ENCODE data around the gene TGM2. TPM values are rescaled to one million over a fixed set of nuclear protein-coding genes. Genes with fewer than 3 reads are reported as not detected.

The TGM2 gene
- total RNA-seq, 4 donors from 2014 or later, result 3.7 to 6.2 (median 4.6) TPM

- WGBS, 2 donors, result 53 to 61% methylated on average over 1 of the region's 1 CpG
- intact Hi-C loops (cut with DNase I; ENCODE audit: low total_unique reads), result no loop called here
- no peak for TF ChIP-seq POLR2A (IDR thresholded peaks at IDR 0.05)
- TF ChIP-seq CTCF (IDR thresholded peaks at IDR 0.05), result no peak
- no peak overlapping the region for H3K4me3 ChIP-seq (ENCODE audit: low read depth, poor library complexity, severe bottlenecking)
- peak in 1 of 2 donors; percentile 52 for DNase-seq (ENCODE audit: low spot score in 2 of 2)
Measured at GRCh38 chr20:38208088-38208487, 43.0 kb upstream of the TGM2 start.

DNA sequence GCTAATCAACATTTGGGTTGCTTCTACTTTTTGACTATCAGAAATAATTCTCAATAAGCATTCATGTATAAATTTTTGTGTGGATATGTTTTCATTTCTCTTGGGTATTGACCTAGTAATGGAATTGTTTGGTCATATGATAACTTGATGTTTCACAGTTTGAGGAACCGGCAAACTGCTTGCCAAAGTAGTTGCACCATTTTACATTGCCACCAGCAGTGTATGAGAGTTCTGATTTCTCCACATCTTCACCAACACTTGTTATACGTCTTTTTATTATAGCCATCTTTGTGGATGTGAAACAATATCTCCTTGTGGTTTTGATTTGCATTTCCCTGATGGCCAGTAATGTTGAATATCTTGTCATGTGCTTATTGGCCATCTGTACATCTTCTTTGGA, 42.6 kb upstream of the TGM2 start:
- WGBS, 2 donors, result 71 to 84% methylated on average over 2 of the region's 2 CpGs
- TF ChIP-seq POLR2A (IDR thresholded peaks at IDR 0.05) (no peak), CTCF (IDR thresholded peaks at IDR 0.05) (no peak)
- intact Hi-C loops (cut with DNase I; ENCODE audit: low total_unique reads), result no loop called here
- no peak for DNase-seq (ENCODE audit: low spot score in 2 of 2)
- no peak overlapping the region for H3K4me3 ChIP-seq (ENCODE audit: low read depth, poor library complexity, severe bottlenecking)

GRCh38 chr20:38205001-38205400, 39.9 kb upstream of the TGM2 start:
- TF ChIP-seq POLR2A (IDR thresholded peaks at IDR 0.05), result no peak
- TF ChIP-seq CTCF (IDR thresholded peaks at IDR 0.05), result no peak
- intact Hi-C loops (cut with DNase I; ENCODE audit: low total_unique reads), result no loop called here
- 63 to 65% methylated on average over 3 of the region's 3 CpGs for WGBS, 2 donors
- H3K4me3 ChIP-seq (ENCODE audit: low read depth, poor library complexity, severe bottlenecking), result no peak overlapping the region
- DNase-seq (ENCODE audit: low spot score in 2 of 2), result no peak

DNA sequence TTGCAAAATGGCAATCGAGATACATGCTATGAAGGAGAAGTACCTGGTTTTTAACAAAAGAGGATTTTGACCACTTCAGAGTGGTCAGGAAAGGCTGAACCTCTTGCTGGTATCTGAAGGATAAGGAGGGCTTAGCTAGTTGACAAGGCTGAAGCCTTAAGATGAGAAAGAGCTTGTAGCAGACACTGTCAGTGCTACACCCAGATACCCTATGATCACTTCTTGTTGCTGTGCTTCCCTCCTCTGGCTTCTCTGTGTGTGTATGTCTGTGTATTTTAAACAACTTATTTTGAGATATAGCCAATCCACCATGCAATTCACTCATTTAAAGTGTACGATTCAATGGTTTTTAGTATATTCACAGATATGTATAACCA, 38.9 kb upstream of the TGM2 start:
- 77 to 86% methylated on average over 2 of the region's 2 CpGs for WGBS, 2 donors
- intact Hi-C loops (cut with DNase I; ENCODE audit: low total_unique reads), result no loop called here
- no peak overlapping the region for H3K4me3 ChIP-seq (ENCODE audit: low read depth, poor library complexity, severe bottlenecking)
- DNase-seq (ENCODE audit: low spot score in 2 of 2), result no peak
- TF ChIP-seq CTCF (IDR thresholded peaks at IDR 0.05) (no peak), POLR2A (IDR thresholded peaks at IDR 0.05) (no peak)

GRCh38 chr20:38203337-38203980, 38.4 kb upstream of the TGM2 start:
- intact Hi-C loops (cut with DNase I; ENCODE audit: low total_unique reads), result no loop called here
- H3K4me3 ChIP-seq (ENCODE audit: low read depth, poor library complexity, severe bottlenecking), result no peak overlapping the region
- peak in 1 of 2 donors; percentile 64 for DNase-seq (ENCODE audit: low spot score in 2 of 2)
- 58 to 63% methylated on average over 6 of the region's 6 CpGs for WGBS, 2 donors
- no peak for TF ChIP-seq POLR2A (IDR thresholded peaks at IDR 0.05)
- no peak for TF ChIP-seq CTCF (IDR thresholded peaks at IDR 0.05)

GRCh38 chr20:38202982-38203293, 37.9 kb upstream of the TGM2 start:
- intact Hi-C loops (cut with DNase I; ENCODE audit: low total_unique reads), result no loop called here
- 81 to 87% methylated on average over 8 of the region's 8 CpGs for WGBS, 2 donors
- H3K4me3 ChIP-seq (ENCODE audit: low read depth, poor library complexity, severe bottlenecking), result no peak overlapping the region
- peak in 1 of 2 donors; percentile 62 for DNase-seq (ENCODE audit: low spot score in 2 of 2)
- no peak for TF ChIP-seq CTCF (IDR thresholded peaks at IDR 0.05)
- no peak for TF ChIP-seq POLR2A (IDR thresholded peaks at IDR 0.05)
